A673 (cell line): ENCODE results near the gene PDE8B. TPM values are rescaled to one million over a fixed set of nuclear protein-coding genes. Genes with fewer than 3 reads are reported as not detected.

Experiments used
- BruUV-seq: library from RNA; stranded (reverse); fragments of 400-500 nt; replicated peaks from 2 replicates; lab custom pipeline; 2021; lab: Mats Ljungman, UMichigan
- CTCF ChIA-PET: fragments of 300-600 bp; sonication (Branson Sonifier 250); formaldehyde crosslinking; loops from one replicate; lab custom pipeline; 2022; ENCODE audit warnings: antibody characterized with exemption; lab: Charles Lee
- POLR2A ChIA-PET: fragments of 300-600 bp; sonication (Branson Sonifier 250); formaldehyde crosslinking; loops from one replicate; lab custom pipeline; 2022; ENCODE audit warnings: antibody characterized with exemption; ENCODE audit not compliant: low non-redundant PET; lab: Charles Lee
- DNase-seq: peaks from one replicate; pipeline ENCODE4 v3.0.0-alpha.2; 2015; ENCODE audit warnings: low spot score
- H3K27ac ChIP-seq: fragments of 200-600 bp; sonication (generic); 2 replicates; pipeline ENCODE4 v1.5.1; 2016; ENCODE audit warnings: mixed run types, low read depth, mild to moderate bottlenecking, mixed read lengths, antibody characterized with exemption, low read length; ENCODE audit not compliant: poor library complexity, severe bottlenecking
- H3K27me3 ChIP-seq: fragments of 200-600 bp; sonication (generic); replicated peaks from 2 replicates; pipeline ENCODE4 v1.6.1; 2017; ENCODE audit warnings: mixed run types, low read depth, mild to moderate bottlenecking, mixed read lengths, antibody characterized with exemption, low read length; ENCODE audit not compliant: insufficient read depth, poor library complexity
- H3K36me3 ChIP-seq: fragments of 200-600 bp; sonication (generic); 2 replicates; pipeline ENCODE4 v1.6.1; 2016; ENCODE audit warnings: mixed run types, mild to moderate bottlenecking, mixed read lengths, antibody characterized with exemption, low read length; ENCODE audit not compliant: insufficient read depth, poor library complexity, severe bottlenecking
- H3K4me1 ChIP-seq: fragments of 200-600 bp; sonication (generic); 2 replicates; pipeline ENCODE4 v1.6.1; 2017; ENCODE audit warnings: mixed run types, mild to moderate bottlenecking, mixed read lengths, antibody characterized with exemption, low read length; ENCODE audit not compliant: insufficient read depth, poor library complexity, severe bottlenecking
- H3K4me3 ChIP-seq: fragments of 200-600 bp; sonication (generic); 2 replicates; pipeline ENCODE4 v1.5.1; 2016; ENCODE audit warnings: low read depth, mixed run types, mild to moderate bottlenecking, mixed read lengths, low read length; ENCODE audit not compliant: poor library complexity, severe bottlenecking
- H3K9me3 ChIP-seq: fragments of 200-600 bp; sonication (generic); 2 replicates; pipeline ENCODE4 v1.6.1; 2016; ENCODE audit warnings: mixed run types, low read depth, mild to moderate bottlenecking, mixed read lengths, antibody characterized with exemption, low read length; ENCODE audit not compliant: poor library complexity, severe bottlenecking
- CTCF ChIP-seq: fragments of 300-800, 200-600 bp; sonication (generic); conservative IDR thresholded peaks from 2 replicates; pipeline ENCODE4 v1.5.1; 2017; ENCODE audit warnings: low read depth, mild to moderate bottlenecking, antibody characterized with exemption, low read length, moderate library complexity, mixed read lengths
- EZH2 ChIP-seq: fragments of 200-600 bp; sonication (generic); IDR thresholded peaks from 2 replicates; pipeline ENCODE4 v1.6.1; 2017; ENCODE audit warnings: borderline replicate concordance, low read depth, mild to moderate bottlenecking, mixed read lengths, antibody characterized with exemption, low read length; ENCODE audit not compliant: poor library complexity, severe bottlenecking
- intact Hi-C: fragments of 100-400 bp; cut with micrococcal nuclease; formaldehyde crosslinking; loops from one replicate; pipeline ENCODE4 v1.10.0; 2022; ENCODE audit not compliant: unreplicated experiment
- total RNA-seq: library from RNA; stranded (reverse); gene quantifications from 2 replicates; pipeline ENCODE4 v1.2.3, GENCODE V29; 2021

The PDE8B gene
- total RNA-seq, 1 experiment from 2014 or later: 0.69 TPM

GRCh38 chr5:77452351-77452750, 241.9 kb downstream of the PDE8B start:
- H3K27me3 ChIP-seq: no peaks in the 10 kb centered on the region
- ChIA-PET CTCF (no interaction called here), POLR2A (no interaction called here)
- no peak for TF ChIP-seq CTCF
- no peak for TF ChIP-seq EZH2
- intact Hi-C loops: no loop called here
- no peak overlapping the region for H3K27ac ChIP-seq
- no peaks in the 10 kb centered on the region for H3K9me3 ChIP-seq
- H3K4me1 ChIP-seq: no peaks in the 10 kb centered on the region
- H3K4me3 ChIP-seq: no peak overlapping the region
- no peak for DNase-seq
- no peaks in the 10 kb centered on the region for H3K36me3 ChIP-seq
- no TSS peak for BruUV-seq

GRCh38 chr5:77454123-77454522, 243.6 kb downstream of the PDE8B start:
- no peak overlapping the region for H3K27ac ChIP-seq
- no peaks in the 10 kb centered on the region for H3K27me3 ChIP-seq
- CTCF ChIA-PET: no interaction called here
- no TSS peak for BruUV-seq
- H3K9me3 ChIP-seq: no peaks in the 10 kb centered on the region
- TF ChIP-seq EZH2 (no peak), CTCF (no peak)
- intact Hi-C loops: no loop called here
- H3K4me3 ChIP-seq: no peak overlapping the region
- no peaks in the 10 kb centered on the region for H3K36me3 ChIP-seq
- H3K4me1 ChIP-seq: no peaks in the 10 kb centered on the region
- no peak for DNase-seq
- POLR2A ChIA-PET: no interaction called here

- no TSS peak for BruUV-seq
- no peaks in the 10 kb centered on the region for H3K9me3 ChIP-seq
- intact Hi-C loops: no loop called here
- H3K36me3 ChIP-seq: no peaks in the 10 kb centered on the region
- no peak for TF ChIP-seq EZH2
- no peak for TF ChIP-seq CTCF
- DNase-seq: no peak
- CTCF ChIA-PET: no interaction called here
- no peaks in the 10 kb centered on the region for H3K27me3 ChIP-seq
- H3K27ac ChIP-seq: no peak overlapping the region
- H3K4me1 ChIP-seq: no peaks in the 10 kb centered on the region
- POLR2A ChIA-PET: interaction anchor here (0.6 kb wide), 1 partner anchor 312 kb away, joined by 3 read pairs; no protein-coding TSS in a partner anchor
- H3K4me3 ChIP-seq: no peak overlapping the region
Measured at GRCh38 chr5:77461287-77461686, 250.8 kb downstream of the PDE8B start.
